Epithelial cell of proximal tubule (primary cell): ENCODE results near the gene L3MBTL4. TPM values are rescaled to one million over a fixed set of nuclear protein-coding genes. Genes with fewer than 3 reads are reported as not detected.

Experiments used
- DNase-seq: peaks from one replicate; pipeline ENCODE4 v3.0.0-alpha.2; 2011; ENCODE audit warnings: low read depth
- H3K4me3 ChIP-seq: 2 replicates; pipeline ENCODE4 v1.5.1; 2011; ENCODE audit warnings: low read depth, mild to moderate bottlenecking, low read length
- CTCF ChIP-seq: conservative IDR thresholded peaks from 2 replicates; pipeline ENCODE4 v1.5.1; 2012; ENCODE audit warnings: low read depth, mild to moderate bottlenecking, low read length
- total RNA-seq: library from RNA; depleted of rRNA; stranded (reverse); fragments of >200 nt; gene quantifications from 2 replicates; pipeline ENCODE4 v1.2.3, GENCODE V29; 2015

L3MBTL4 gene
- total RNA-seq, 1 donor from 2014 or later = 4.0 TPM

- no peak for TF ChIP-seq CTCF
- no peak for DNase-seq
- H3K4me3 ChIP-seq = no peak overlapping the region
Observed at GRCh38 chr18:6010921-6011320, 403.8 kb downstream of the L3MBTL4 start.

DNA sequence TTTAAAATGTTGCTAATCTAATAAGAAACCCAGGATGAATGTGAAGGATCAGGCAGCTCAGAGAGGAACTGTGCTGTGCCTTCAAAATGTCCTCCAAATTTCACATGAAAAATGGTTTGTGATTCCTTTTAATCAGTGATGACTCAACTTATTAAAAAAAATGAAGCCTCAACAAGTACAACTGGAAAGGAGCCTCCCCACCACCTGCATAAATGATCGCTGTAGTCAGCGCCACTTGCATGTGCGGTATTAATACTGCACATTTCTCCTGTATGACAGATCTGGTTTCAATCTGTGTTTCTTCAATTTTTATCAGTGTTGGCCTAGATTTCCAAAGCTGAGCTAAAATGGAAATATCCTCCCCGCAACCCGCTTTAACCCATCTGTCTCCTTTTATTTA lies 404.4 kb downstream of the L3MBTL4 start:
- no peak for DNase-seq
- H3K4me3 ChIP-seq = no peak overlapping the region
- no peak for TF ChIP-seq CTCF

DNA sequence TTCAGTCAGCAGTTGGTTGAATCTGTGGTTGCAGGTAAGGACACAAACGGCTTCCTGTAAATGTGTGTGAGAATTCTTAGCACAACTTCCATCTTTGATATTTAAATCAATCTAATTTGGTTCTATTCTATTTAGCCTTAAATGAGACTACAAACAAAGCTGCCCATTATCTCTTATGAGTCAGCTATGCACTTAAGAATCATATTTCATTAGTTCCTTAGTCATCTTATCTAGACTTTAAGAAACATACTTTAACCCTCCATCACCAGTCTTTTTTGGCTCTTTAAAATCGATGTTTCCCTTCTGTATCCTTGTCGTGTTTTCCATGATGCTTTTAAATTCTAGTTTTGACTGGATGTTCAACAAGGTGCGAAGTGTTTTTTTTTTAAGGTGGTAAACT lies 405.0 kb downstream of the L3MBTL4 start:
- no peak for DNase-seq
- TF ChIP-seq CTCF = no peak
- no peak overlapping the region for H3K4me3 ChIP-seq

DNA sequence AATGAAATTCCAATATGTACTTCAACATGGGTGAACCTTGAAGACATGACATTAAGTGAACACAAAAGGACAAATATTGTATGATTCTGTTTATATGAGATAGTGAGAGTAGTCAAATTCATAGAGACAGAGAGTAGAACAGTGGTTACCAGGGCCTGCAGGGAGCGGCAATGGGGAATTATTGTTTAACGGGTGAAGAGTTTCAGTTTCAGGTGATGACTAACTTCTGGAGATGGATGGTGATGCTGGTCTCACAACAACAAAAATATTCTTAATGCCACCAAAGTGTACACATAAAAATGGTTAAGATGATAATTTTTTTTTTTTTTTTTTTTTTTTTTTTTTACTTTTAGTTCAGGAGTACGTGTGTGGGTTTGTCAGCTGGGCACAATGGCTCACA lies 410.0 kb downstream of the L3MBTL4 start:
- no peak for DNase-seq
- H3K4me3 ChIP-seq = no peak overlapping the region
- TF ChIP-seq CTCF = no peak

- TF ChIP-seq CTCF = no peak
- H3K4me3 ChIP-seq = no peak overlapping the region
Observed at GRCh38 chr18:6004119-6004518, 410.6 kb downstream of the L3MBTL4 start.

GRCh38 chr18:6001867-6002266 lies 412.8 kb downstream of the L3MBTL4 start:
- DNase-seq = no peak
- TF ChIP-seq CTCF = no peak
- H3K4me3 ChIP-seq = no peak overlapping the region

More at GRCh38 chr18:6004119-6004518, 410.6 kb downstream of the L3MBTL4 start:
- no peak for DNase-seq

DNA sequence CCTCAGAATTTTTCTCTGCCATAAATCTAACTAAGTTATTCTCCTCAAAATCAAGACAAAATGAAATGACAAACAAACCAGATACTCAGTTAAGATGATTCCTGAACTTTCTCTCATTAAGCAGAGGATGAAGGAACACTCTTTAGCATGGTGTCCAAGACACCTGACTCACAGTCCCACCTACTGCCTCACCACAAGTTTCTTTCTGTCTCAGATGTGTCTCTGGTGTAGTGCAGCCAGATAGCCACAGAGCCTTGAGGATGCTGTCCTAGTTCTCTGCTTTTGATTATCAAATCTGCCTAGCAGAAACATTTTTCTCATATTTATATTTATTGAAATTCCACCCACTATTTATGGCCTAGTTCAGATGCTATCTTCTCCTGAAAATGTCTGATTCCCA lies 415.8 kb downstream of the L3MBTL4 start:
- no peak overlapping the region for H3K4me3 ChIP-seq
- no peak for TF ChIP-seq CTCF
- DNase-seq = no peak
